ENCODE results near the gene MCTP1.

- TF ChIP-seq CTCF (IDR thresholded peaks at IDR 0.05) (no peak), POLR2A (IDR thresholded peaks at IDR 0.05) (no peak)
Observed at GRCh38 chr5:95102687-95103086, 182.2 kb downstream of the MCTP1 start.

All from vagina (tissue), 2 donors.